DND-41 (cell line): ENCODE data around the gene CFAP100.

ENCODE experiments used
- ATAC-seq: fragments of 200-7000 bp; cut with Tn5 transposase; 3 replicates; pipeline ENCODE4 v1.9.1; 2021; ENCODE audit warnings: low read depth; ENCODE audit not compliant: insufficient read depth
- DNase-seq: peaks from one replicate; pipeline ENCODE4 v3.0.0-alpha.2; 2020
- H2AFZ ChIP-seq: 2 replicates; pipeline ENCODE4 v1.6.0; 2012; ENCODE audit warnings: low read depth, low read length
- H3K27ac ChIP-seq: 2 replicates; pipeline ENCODE4 v1.5.1; 2012; ENCODE audit warnings: low read length, inconsistent platforms
- H3K27me3 ChIP-seq: fragments of 200-600 bp; sonication (generic); 2 replicates; pipeline ENCODE4 v1.6.0; 2012; ENCODE audit warnings: low read length, mild to moderate bottlenecking, inconsistent platforms; ENCODE audit not compliant: insufficient read depth, poor library complexity
- H3K36me3 ChIP-seq: 2 replicates; pipeline ENCODE4 v1.5.1; 2012; ENCODE audit warnings: low read length, inconsistent platforms; ENCODE audit not compliant: insufficient read depth
- H3K4me1 ChIP-seq: 2 replicates; pipeline ENCODE4 v1.5.1; 2012; ENCODE audit warnings: mild to moderate bottlenecking, low read length; ENCODE audit not compliant: insufficient read depth
- H3K4me2 ChIP-seq: 2 replicates; pipeline ENCODE4 v1.6.0; 2012; ENCODE audit warnings: mild to moderate bottlenecking, moderate library complexity, low read length, inconsistent platforms; ENCODE audit not compliant: insufficient read depth
- H3K4me3 ChIP-seq, 2 experiments: fragments of 200-600 bp in 1 of 2; shearing (Covaris generic) in 1 of 2; 2 replicates each; pipeline ENCODE4 v1.5.1; 2012 to 2016; ENCODE audit warnings: inconsistent platforms in 2 of 2, low read length in 2 of 2, mild to moderate bottlenecking in 2 of 2, low read depth in 1 of 2, moderate library complexity in 1 of 2
- H3K79me2 ChIP-seq: 2 replicates; pipeline ENCODE4 v1.6.0; 2012; ENCODE audit warnings: low read length, inconsistent platforms; ENCODE audit not compliant: insufficient read depth
- H3K9ac ChIP-seq: 2 replicates; pipeline ENCODE4 v1.6.0; 2012; ENCODE audit warnings: low read depth, mild to moderate bottlenecking, inconsistent platforms, low read length, moderate library complexity
- H3K9me3 ChIP-seq: 2 replicates; pipeline ENCODE4 v1.5.1; 2012; ENCODE audit warnings: low read length, moderate library complexity, mild to moderate bottlenecking, inconsistent platforms; ENCODE audit not compliant: insufficient read depth, severe bottlenecking
- H4K20me1 ChIP-seq: 2 replicates; pipeline ENCODE4 v1.6.0; 2012; ENCODE audit warnings: low read length; ENCODE audit not compliant: insufficient read depth
- EZH2 ChIP-seq: IDR thresholded peaks from 3 replicates; pipeline ENCODE4 v1.6.1; 2012; ENCODE audit warnings: borderline replicate concordance, low read depth, mild to moderate bottlenecking, moderate library complexity, low read length, inconsistent platforms; ENCODE audit not compliant: severe bottlenecking
- TF ChIP-seq, protein P1 (sequence below): IDR thresholded peaks from 2 replicates; pipeline ENCODE4 v1.5.1; 2012; ENCODE audit warnings: borderline replicate concordance, low read length, moderate library complexity, mild to moderate bottlenecking; ENCODE audit not compliant: poor library complexity, severe bottlenecking; ENCODE audit errors: extremely low read depth

Gene CFAP100

DNA sequence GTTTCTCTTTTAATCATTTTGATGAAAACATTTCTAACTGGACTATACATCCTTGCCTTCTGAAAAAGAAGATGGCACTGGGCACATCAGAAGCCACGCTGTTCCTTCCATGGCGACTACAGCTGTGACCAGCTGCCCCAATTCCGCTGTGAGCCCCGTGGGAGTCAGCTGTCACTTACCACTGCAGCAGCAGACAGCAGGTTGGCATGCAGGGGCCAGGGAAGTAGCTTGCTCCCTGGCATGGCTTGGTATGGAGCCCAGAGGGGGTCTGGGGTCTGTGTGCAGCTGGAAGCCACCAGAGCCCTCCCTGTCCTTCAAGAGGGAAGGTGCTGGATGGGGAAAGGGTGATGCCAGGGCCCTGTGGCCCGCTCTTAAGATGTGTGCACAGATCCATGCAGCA is 85.5 kb downstream of the CFAP100 start:
- peaks cover 3% of the 10 kb centered on the region for H3K79me2 ChIP-seq
- no peaks in the 10 kb centered on the region for H4K20me1 ChIP-seq
- no peak overlapping the region for H3K27ac ChIP-seq
- H2AFZ ChIP-seq = no peak overlapping the region
- TF ChIP-seq, protein P1, sequence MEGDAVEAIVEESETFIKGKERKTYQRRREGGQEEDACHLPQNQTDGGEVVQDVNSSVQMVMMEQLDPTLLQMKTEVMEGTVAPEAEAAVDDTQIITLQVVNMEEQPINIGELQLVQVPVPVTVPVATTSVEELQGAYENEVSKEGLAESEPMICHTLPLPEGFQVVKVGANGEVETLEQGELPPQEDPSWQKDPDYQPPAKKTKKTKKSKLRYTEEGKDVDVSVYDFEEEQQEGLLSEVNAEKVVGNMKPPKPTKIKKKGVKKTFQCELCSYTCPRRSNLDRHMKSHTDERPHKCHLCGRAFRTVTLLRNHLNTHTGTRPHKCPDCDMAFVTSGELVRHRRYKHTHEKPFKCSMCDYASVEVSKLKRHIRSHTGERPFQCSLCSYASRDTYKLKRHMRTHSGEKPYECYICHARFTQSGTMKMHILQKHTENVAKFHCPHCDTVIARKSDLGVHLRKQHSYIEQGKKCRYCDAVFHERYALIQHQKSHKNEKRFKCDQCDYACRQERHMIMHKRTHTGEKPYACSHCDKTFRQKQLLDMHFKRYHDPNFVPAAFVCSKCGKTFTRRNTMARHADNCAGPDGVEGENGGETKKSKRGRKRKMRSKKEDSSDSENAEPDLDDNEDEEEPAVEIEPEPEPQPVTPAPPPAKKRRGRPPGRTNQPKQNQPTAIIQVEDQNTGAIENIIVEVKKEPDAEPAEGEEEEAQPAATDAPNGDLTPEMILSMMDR = no peak
- TF ChIP-seq EZH2 = no peak
- DNase-seq (no peak), ATAC-seq (no peak)
- no peaks in the 10 kb centered on the region for H3K36me3 ChIP-seq
- H3K9ac ChIP-seq = no peak overlapping the region
- H3K27me3 ChIP-seq = no peaks in the 10 kb centered on the region
- no peak overlapping the region for H3K4me3 ChIP-seq
- H3K9me3 ChIP-seq = no peaks in the 10 kb centered on the region
- H3K4me1 ChIP-seq = peaks cover 7% of the 10 kb centered on the region
- no peak overlapping the region for H3K4me2 ChIP-seq

DNA sequence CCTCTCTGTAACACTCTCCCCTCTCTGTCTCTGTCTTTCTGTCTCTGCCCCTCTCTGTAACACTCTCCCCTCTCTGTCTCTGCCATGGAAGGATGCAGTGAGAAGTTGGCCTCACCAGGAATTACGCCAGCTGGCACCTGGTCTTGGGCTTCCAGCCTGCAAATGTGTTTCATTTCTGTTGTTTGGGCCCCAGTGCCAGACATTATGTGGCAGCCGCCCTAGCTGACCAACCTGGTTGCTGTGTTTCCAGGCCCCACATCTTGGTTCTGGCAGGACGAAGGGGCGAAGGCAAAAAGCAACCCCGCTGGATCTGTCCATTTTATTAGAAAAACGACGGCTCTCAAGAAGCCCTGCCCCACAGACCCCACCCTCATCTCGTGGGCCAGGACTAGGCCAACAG is 86.2 kb downstream of the CFAP100 start:
- Histone ChIP-seq H3K9ac (no peak overlapping the region), H3K27ac (no peak overlapping the region), H3K4me2 (no peak overlapping the region)

DNA sequence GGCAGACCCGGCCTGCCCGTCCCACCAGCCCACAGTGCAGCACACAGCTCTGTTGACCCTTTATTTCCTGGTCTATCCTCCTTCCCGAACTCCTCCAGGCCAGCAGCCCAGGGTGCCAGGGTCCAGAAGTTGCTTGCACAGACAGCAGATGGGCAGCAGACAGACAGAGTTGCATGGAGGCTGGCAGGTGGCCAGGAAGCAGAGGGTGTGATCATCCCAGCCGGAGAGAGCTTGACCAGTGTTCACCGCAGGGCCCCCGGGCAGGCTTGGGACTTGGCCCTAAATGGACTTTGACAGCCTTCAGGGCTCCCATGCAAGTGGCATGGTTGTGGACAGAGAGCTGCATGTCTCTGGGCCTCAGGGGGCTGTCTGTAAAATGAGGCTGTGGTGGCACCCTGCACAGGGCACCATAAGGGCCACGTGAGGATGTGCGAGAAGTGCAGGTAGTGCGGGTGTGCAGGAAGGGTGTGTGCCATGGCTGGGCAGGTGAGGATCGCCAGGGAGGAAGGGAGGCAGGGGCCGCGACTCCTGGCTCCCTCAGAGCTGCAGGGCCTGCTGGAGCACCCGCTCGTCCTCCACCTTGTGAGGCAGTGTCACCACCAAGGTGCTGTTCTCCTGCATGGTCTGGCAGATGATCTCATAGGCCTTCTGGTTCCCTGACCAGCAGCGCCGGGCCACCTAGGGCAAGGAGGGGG is 87.2 kb downstream of the CFAP100 start:
- H3K79me2 ChIP-seq = no peaks in the 10 kb centered on the region
- no peak for DNase-seq
- H3K27me3 ChIP-seq = no peaks in the 10 kb centered on the region
- H3K27ac ChIP-seq = no peak overlapping the region
- H3K9ac ChIP-seq = no peak overlapping the region
- H4K20me1 ChIP-seq = no peaks in the 10 kb centered on the region
- TF ChIP-seq EZH2 = no peak
- TF ChIP-seq, protein P1 = no peak
- H3K36me3 ChIP-seq = no peaks in the 10 kb centered on the region
- H3K4me2 ChIP-seq = no peak overlapping the region
- H3K4me1 ChIP-seq = peaks cover 4% of the 10 kb centered on the region
- H3K9me3 ChIP-seq = no peaks in the 10 kb centered on the region
- no peak for ATAC-seq
- no peak overlapping the region for H2AFZ ChIP-seq
- H3K4me3 ChIP-seq = no peak overlapping the region

More for the DNA sequence above, 86.2 kb downstream of the CFAP100 start:
- H3K4me3 ChIP-seq = no peak overlapping the region
- DNase-seq = no peak
- no peaks in the 10 kb centered on the region for H3K79me2 ChIP-seq
- H3K9me3 ChIP-seq = no peaks in the 10 kb centered on the region
- H2AFZ ChIP-seq = no peak overlapping the region
- no peaks in the 10 kb centered on the region for H3K36me3 ChIP-seq
- peaks cover 7% of the 10 kb centered on the region for H3K4me1 ChIP-seq
- ATAC-seq = no peak
- no peak for TF ChIP-seq EZH2
- TF ChIP-seq, protein P1 = no peak
- H3K27me3 ChIP-seq = no peaks in the 10 kb centered on the region
- H4K20me1 ChIP-seq = no peaks in the 10 kb centered on the region
